C1 segment of cervical spinal cord (tissue), 14 donors: ENCODE measurements around the gene TRPC4.

Source experiments
- DNase-seq, 14 donors: peaks; one replicate each; lab custom pipeline; 2025; lab: John Stamatoyannopoulos, UW

TRPC4 gene

GRCh38 chr13:37869756-37870488 is at the start of gene TRPC4:
Gene TRPC4 (minus strand): TSS chr13:37869772. CDS start chr13:37783333, 86,439 bp downstream.
- DNase-seq: peak in 2 of 14 donors; percentile 21 to 37

DNA sequence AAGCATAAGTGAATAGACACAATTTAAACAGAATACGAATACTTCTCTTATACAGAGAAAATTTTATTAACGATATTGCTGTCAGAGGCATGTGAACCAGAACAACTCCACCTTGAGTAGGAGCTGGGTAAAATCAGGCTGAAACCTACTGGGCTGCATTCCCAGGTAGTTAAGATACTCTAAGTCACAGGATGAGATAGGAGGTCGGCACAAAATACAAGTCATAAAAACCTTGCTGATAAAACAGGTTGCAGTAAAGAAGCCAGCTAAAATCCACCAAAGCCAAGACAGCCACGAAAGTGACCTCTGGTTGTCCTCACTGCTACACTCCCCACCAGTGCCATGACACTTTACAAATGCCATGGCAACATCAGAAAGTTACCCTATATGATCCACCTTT is 49.2 kb upstream of the TRPC4 start:
- DNase-seq: no peak

- DNase-seq: no peak
These were observed 48.6 kb upstream of the TRPC4 start for GRCh38 chr13:37918116-37918714.

DNA sequence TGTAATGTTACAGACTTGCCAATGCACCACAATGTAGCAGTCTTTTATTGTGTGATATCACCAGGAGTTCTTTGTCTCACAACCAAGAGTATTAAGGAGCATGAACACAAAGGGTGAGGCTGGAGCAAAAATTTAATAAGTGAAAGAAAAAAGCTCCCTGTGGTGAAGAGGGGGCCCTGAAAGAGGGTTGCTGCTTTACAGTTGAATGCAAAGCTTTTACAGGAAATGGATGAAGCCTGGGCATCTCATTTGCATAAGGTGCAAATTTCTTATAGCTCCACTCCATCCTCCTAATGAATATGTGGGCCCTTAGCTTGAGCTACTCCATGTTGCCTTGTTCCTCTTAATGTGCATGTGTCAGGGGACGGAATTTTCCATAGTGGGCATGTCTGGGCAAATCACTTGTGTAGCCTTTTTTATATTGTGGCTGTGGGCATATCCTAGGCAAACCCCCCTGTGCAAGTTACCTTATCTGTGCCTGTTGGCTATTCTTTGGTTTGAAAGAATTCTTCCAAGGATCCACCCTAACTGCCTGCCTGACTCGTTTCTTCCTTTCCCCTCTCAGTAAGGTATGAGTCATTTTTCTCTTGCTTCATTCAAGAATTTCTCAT is 45.3 kb upstream of the TRPC4 start:
- DNase-seq: no peak

- no peak for DNase-seq
These were observed 41.2 kb upstream of the TRPC4 start for GRCh38 chr13:37910790-37911189.

GRCh38 chr13:37906880-37907279 is 37.3 kb upstream of the TRPC4 start:
- DNase-seq: no peak

DNA sequence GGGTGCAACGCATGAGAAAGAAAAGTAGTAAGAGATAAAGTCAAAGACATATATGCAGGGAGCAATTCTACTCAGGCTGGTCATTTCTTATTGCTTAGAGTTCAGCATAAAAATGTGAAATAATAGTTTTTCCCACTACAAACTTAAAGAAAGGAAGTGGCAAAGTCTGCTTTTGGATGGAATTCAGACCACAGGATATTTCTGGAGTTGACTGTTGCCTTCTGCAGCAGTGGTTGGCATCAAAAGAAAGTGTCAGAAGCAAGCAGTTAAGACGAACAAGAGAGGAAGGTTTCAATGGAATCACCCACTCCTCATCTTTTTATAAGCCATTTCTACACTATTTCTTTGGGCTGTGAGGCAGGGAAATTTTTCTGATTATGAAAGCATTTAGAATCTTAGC is 36.2 kb upstream of the TRPC4 start:
- no peak for DNase-seq

GRCh38 chr13:37899753-37900152 is 30.2 kb upstream of the TRPC4 start:
- DNase-seq: no peak

GRCh38 chr13:37893321-37893720 is 23.7 kb upstream of the TRPC4 start:
- DNase-seq: no peak

- DNase-seq: no peak
These were observed 20.2 kb upstream of the TRPC4 start for GRCh38 chr13:37889820-37890219.

GRCh38 chr13:37889102-37889501 is 19.5 kb upstream of the TRPC4 start:
- DNase-seq: no peak

DNA sequence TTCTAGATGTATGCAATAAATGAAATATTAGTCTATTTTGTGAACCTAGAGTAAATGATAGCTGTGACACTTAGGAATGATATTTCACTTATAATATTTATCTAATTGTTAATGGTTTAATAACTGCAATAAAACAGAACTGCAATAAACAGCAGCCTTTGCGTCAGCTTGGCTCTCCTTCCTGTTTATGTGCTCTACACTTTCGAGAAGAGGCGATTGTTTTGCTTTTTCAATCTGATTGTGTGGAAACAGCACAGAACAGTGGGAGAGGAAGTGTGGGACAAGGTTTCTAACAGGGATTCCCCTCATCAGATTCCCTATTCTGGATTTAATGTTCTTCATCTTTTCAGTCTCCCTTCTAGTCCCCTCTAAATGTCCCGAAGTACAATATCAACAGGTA is 17.3 kb upstream of the TRPC4 start:
- no peak for DNase-seq

DNA sequence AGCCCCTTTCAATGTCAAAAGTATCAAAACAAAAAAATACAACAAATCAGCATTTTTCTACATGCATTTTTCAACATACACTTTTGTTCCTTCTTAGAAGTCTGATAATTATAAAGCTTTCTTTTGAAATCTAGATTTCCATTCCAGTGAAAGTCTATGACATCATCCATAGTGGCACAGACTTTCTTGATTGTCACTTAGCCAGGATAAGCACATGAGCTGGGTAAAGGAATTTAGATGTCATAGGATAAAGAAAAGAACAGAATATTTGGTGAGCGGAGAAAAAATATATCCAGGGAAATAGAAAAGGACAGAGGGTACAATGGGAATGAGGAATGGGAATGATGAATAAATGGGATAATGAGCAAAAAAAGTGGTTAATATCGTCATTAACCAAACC is 15.1 kb upstream of the TRPC4 start:
- DNase-seq: no peak

DNA sequence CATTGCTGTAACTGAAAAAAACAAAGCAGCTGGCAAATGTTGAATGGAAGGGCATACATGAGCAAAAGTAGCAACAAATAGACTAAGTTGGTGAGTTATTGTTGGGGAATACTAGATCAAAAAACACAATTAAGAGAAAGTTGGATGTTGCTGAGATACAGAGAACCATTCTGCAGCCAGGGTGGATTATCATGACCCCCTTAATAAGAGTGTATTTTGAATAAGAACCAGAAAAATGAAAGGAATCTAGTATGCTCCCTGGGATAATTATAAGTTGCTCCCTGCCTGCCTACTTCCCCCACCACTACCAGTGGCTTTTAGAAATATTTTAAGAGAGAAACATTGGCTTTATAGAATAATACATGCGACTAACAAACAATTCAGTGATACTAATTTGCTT is 14.5 kb upstream of the TRPC4 start:
- DNase-seq: no peak

- DNase-seq: no peak
These were observed 9.3 kb upstream of the TRPC4 start for GRCh38 chr13:37878921-37879320.

GRCh38 chr13:37878496-37878895 is 8.9 kb upstream of the TRPC4 start:
- DNase-seq: no peak

GRCh38 chr13:37870895-37871550 is 1.5 kb upstream of the TRPC4 start:
- DNase-seq: no peak

DNA sequence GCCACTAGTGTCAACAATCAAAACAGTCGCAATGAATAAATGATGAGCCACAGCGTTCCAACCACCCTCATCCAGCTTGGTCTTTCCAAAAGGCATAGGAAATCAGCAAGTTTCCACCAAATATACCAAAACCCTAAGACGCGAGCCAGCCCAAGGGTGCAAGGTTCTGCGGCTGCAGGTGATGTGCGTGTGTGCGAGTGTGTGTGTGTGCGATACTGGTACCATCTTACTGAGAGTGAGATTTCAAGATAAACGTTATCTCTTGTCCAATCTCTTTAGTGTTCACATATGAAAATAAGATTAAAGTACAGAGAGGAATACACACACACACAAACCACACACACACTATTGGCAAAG is 895 bp upstream of the TRPC4 start:
- no peak for DNase-seq

DNA sequence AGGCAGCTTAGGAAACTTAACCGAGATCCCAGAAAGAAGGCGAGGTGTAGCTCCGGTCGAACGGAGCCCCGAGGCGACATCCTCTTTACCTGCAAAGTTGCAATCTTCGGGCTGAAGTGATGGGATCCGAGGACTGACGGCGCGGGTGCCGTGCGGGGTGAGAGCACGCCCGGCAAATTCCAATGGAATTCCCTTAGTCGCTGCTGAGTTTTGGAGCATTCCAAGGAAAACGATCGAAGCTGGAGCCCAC is 141 bp downstream of the TRPC4 start:
- no peak for DNase-seq

GRCh38 chr13:37868691-37869505 is 674 bp downstream of the TRPC4 start:
- no peak for DNase-seq

DNA sequence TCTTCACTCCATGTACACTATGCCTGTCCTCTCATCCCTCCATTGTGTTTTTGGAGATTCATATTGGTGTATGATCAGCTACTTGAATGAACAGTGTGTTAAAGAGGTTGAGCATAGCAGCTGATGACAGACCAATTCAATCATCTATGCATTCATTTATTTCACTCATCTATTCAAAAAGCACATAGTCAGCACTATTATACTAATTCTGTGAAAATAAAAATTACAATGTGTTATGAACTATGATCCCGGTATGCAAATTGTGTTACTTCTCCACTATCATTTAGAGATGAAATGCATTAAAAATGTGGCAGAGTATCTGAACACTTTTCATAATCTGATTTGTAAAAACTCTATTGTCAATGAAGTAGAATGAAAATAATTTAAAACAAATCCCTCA is 5.9 kb downstream of the TRPC4 start:
- DNase-seq: no peak

DNA sequence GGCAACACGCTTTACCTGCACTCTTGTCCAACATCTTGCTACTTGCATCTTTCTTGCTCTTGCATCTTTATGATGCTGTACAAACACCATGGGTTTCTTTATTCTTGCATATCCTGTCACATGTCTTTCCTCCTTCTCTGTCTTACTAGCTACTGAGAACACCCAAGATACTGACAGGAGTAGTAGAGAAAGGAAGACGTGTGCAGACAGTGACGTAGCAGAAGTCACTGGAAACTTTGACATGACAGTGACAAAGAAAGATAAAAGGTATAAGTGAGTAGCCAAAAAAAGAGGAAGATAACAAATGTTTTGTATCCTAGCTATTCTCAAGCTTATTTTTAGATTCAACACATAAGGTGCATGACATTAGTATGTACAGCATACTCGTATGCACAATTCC is 34.2 kb downstream of the TRPC4 start:
- no peak for DNase-seq
